GM18526 (cell line): ENCODE measurements around the gene ROCK2.
A peak's percentile ranks its signal among the peaks of the same experiment; 100 is the strongest.

Source experiments
- POLR2A ChIP-seq: IDR thresholded peaks from 3 replicates; pipeline ENCODE4 v1.6.1; 2011; ENCODE audit not compliant: insufficient read length; ENCODE audit errors: extremely low read depth

ROCK2 gene

GRCh38 chr2:11154923-11155380, 189.5 kb downstream of the ROCK2 start:
- TF ChIP-seq POLR2A = peak; percentile 58

GRCh38 chr2:11154016-11154922, 190.2 kb downstream of the ROCK2 start:
- TF ChIP-seq POLR2A = no peak

DNA sequence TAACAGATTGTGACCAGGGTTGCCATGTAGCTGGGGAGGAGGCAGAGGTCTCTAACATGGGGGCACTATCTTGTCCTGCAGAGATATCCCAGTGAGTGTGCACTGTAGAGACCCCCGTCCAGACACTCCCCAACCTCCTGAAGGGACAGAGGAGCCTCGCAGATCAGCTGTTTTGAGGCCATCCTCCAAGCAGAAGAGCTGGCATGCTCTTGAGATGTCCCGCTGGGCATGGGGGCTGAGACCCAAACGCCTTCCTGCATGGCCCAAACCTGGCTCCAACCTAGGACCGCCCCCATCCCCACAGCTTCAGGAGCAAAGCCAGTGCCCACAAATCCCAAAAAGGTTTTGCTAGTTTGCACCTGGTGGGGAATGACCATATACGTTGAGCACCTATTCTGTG, 191.8 kb downstream of the ROCK2 start:
- TF ChIP-seq POLR2A = no peak

DNA sequence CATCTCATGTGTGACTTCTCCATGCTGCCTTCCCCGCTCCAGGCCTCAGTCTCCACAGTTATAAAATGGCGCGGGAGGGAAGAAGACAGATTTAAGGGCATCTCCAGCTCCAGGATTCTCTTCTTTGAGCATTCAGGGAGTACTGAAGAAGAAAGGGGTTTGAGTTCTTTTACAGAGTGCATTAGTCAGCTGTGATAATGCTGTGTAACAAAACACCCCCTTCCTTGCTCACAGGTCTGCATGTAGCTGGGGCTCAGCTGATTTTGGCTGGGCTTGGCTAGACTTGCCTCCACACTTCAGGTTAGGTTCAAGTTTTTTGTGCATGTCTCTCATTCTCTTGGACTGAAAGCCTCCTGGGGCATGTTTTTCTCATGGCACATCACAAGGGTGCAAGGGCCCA, 197.2 kb downstream of the ROCK2 start:
- no peak for TF ChIP-seq POLR2A

GRCh38 chr2:11146076-11146475, 198.4 kb downstream of the ROCK2 start:
- TF ChIP-seq POLR2A = no peak

DNA sequence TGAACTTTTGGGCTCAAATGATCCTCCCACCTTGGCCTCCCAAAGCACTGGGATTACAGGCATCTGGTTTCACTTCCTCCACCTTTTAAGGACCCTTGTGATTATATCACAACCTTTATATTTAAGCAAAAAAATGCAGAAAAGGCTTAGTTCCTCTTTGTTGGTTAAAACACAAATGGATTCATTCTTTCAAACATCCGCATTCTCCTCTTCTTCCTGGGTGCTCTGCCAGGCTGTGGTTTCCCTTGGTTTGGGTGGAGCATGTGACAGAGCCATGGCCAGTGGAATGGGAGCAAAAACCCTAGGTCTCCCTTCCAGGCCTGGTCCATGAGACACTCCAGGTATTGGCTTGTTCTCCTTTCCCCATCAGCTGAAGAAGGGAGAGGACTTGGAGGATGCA, 199.1 kb downstream of the ROCK2 start:
- TF ChIP-seq POLR2A = no peak

- TF ChIP-seq POLR2A = no peak
Measured at GRCh38 chr2:11144738-11145079, 199.7 kb downstream of the ROCK2 start.

GRCh38 chr2:11144077-11144737, 200.2 kb downstream of the ROCK2 start:
- no peak for TF ChIP-seq POLR2A

GRCh38 chr2:11142987-11143386, 201.4 kb downstream of the ROCK2 start:
- no peak for TF ChIP-seq POLR2A

GRCh38 chr2:11142330-11142729, 202.1 kb downstream of the ROCK2 start:
- no peak for TF ChIP-seq POLR2A

GRCh38 chr2:11141319-11141718, 203.1 kb downstream of the ROCK2 start:
- no peak for TF ChIP-seq POLR2A

DNA sequence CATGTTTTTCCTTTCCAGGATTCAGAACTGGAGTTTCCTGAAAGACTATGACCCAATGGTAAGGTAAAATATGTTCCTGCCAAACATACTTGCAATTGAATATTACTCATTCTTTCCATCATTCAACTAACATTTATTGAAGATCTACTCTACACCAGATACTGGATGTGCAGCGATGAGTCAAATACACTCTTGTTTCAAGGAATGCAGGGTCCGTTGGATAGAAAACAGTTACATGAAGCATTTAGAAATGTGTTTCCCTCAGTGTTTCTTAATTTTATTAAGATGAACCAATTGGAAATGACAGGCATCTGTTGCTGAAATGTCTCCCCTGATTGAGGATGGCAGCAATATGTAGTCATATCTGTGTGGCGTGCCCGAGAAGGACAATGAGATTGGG, 203.9 kb downstream of the ROCK2 start:
- no peak for TF ChIP-seq POLR2A

DNA sequence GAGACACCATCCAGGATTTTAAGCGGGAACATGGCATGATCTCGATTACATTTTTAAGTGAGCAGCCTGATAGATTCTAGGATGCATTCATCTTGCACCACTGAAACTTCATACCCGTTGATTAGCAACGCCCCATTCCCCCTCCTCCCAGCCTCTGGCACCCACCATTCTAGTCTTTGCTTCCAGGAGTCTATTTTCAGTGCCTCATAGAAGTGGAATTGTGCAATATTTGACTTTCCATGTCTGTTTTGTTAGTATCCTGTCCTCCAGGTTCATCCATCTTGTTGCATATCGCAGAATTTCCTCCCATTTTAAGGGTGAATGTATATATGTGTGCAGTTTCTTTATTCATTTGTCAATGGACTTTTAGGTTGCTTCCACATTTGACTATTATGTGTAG, 210.1 kb downstream of the ROCK2 start:
- TF ChIP-seq POLR2A = no peak

DNA sequence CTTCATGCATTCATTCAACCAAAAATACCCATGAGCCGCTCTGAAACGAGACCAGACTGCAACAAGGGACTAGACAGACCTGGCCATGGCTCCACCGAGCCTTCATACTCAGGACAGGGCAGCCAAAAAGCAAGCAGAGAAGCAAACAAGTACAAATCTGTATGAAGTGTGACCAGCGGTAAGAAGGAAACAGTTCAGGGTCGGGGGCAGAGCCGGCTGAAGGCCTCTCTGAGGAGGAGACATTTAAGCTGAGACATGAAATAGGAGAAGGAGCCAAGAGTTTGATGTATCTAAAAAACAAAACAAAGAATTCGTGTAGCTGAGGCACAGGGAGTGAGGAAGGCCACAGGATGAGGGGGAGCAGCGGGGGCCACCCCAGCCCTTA, 210.5 kb downstream of the ROCK2 start:
- no peak for TF ChIP-seq POLR2A

GRCh38 chr2:11133238-11133935, 211.0 kb downstream of the ROCK2 start:
- no peak for TF ChIP-seq POLR2A

GRCh38 chr2:11132036-11132671, 212.3 kb downstream of the ROCK2 start:
- TF ChIP-seq POLR2A = no peak
